T-cell (primary cell): ENCODE data around the gene OR4K5. TPM values are rescaled to one million over a fixed set of nuclear protein-coding genes. Genes with fewer than 3 reads are reported as not detected.

Experiments
- ATAC-seq, 4 experiments: fragments of 200-7000 bp in 3 of 4; fragments of 150-1000 bp in 1 of 4; cut with Tn5 transposase; replicated peaks in 1 of 4; 1 replicate in 3 of 4; 2 replicates in 1 of 4; pipeline ENCODE4 v1.10.0; 2021; ENCODE audit warnings: moderate library complexity in 3 of 4, mild to moderate bottlenecking in 2 of 4, moderate number of reproducible peaks in 1 of 4
- CTCF ChIA-PET, 2 donors: fragments of 300-600 bp; sonication (Branson Sonifier 250); formaldehyde crosslinking; loops; one replicate each; lab custom pipeline; 2022; ENCODE audit warnings: antibody characterized with exemption in 2 of 2; lab: Charles Lee
- POLR2A ChIA-PET, 2 donors: fragments of 300-600 bp; sonication (Branson Sonifier 250); formaldehyde crosslinking; loops; one replicate each; lab custom pipeline; 2022; ENCODE audit warnings: antibody characterized with exemption in 2 of 2; lab: Charles Lee
- DNase-seq, 35 experiments: peaks; one replicate each; pipeline versions ENCODE4 v3.0.0 to v3.0.0-alpha.2; 2013 to 2023
- H3K27ac ChIP-seq: one replicate; pipeline ENCODE4 v1.5.1; 2013; ENCODE audit warnings: low read length
- H3K27me3 ChIP-seq, 2 experiments: replicated peaks in 1 of 2; 1 replicate in 1 of 2; 2 replicates in 1 of 2; pipeline versions ENCODE4 v1.6.1 to v1.7.0; 2013; ENCODE audit warnings: low read length in 1 of 2, mixed read lengths in 1 of 2; ENCODE audit not compliant: control insufficient read depth in 2 of 2, insufficient read depth in 2 of 2; ENCODE audit errors: extremely low read depth in 1 of 2
- H3K36me3 ChIP-seq, 2 donors: 1 replicate in 1 of 2; 2 replicates in 1 of 2; pipeline versions ENCODE4 v1.6.1 to v1.7.0; 2013; ENCODE audit warnings: low read length in 1 of 2; ENCODE audit not compliant: control insufficient read depth in 2 of 2, insufficient read depth in 1 of 2; ENCODE audit errors: extremely low read depth in 1 of 2
- H3K4me1 ChIP-seq, 2 experiments: 1 replicate in 1 of 2; 2 replicates in 1 of 2; pipeline versions ENCODE4 v1.6.1 to v1.7.0; 2013; ENCODE audit warnings: low read length in 2 of 2, mixed read lengths in 1 of 2; ENCODE audit not compliant: insufficient read depth in 2 of 2, control insufficient read depth in 1 of 2; ENCODE audit errors: extremely low read depth in 1 of 2
- H3K4me3 ChIP-seq, 2 donors: 1 replicate in 1 of 2; 2 replicates in 1 of 2; pipeline versions ENCODE4 v1.5.1 to v1.7.0; 2013; ENCODE audit warnings: mild to moderate bottlenecking in 2 of 2, low read length in 1 of 2, moderate library complexity in 1 of 2; ENCODE audit not compliant: control insufficient read depth in 1 of 2; ENCODE audit errors: extremely low read depth in 1 of 2
- H3K9me3 ChIP-seq: 2 replicates; pipeline ENCODE4 v1.7.0; 2013
- H3K27ac Mint-ChIP-seq, 2 donors: one replicate each; pipeline ENCODE4 v1.8.0; 2020 to 2021; ENCODE audit warnings: mild to moderate bottlenecking in 2 of 2, mixed read lengths in 2 of 2
- H3K27me3 Mint-ChIP-seq, 2 donors: one replicate each; pipeline ENCODE4 v1.8.0; 2021 to 2022; ENCODE audit warnings: mixed read lengths in 2 of 2
- H3K36me3 Mint-ChIP-seq: one replicate; pipeline ENCODE4 v1.8.0; 2021; ENCODE audit warnings: mixed read lengths
- H3K4me1 Mint-ChIP-seq, 3 donors: one replicate each; pipeline ENCODE4 v1.8.0; 2020 to 2022; ENCODE audit warnings: mixed read lengths in 3 of 3, mild to moderate bottlenecking in 1 of 3
- H3K4me3 Mint-ChIP-seq, 3 donors: one replicate each; pipeline ENCODE4 v1.8.0; 2020 to 2022; ENCODE audit warnings: mild to moderate bottlenecking in 3 of 3, mixed read lengths in 3 of 3, moderate library complexity in 3 of 3
- H3K9me3 Mint-ChIP-seq, 3 donors: one replicate each; pipeline ENCODE4 v1.8.0; 2020 to 2022; ENCODE audit warnings: mixed read lengths in 3 of 3
- WGBS: methylation state at CpG from one replicate; pipeline ENCODE4 v1.1.5; 2013; ENCODE audit warnings: missing lambda C conversion rate; ENCODE audit not compliant: insufficient coverage; 5-methylcytosine and 5-hydroxymethylcytosine counted together
- total RNA-seq, 35 experiments: library from RNA in 6 of 35; stranded (reverse) in 6 of 35; fragments of 120-200 nt in 1 of 35; gene quantifications; one replicate each; pipeline versions ENCODE4 v1.2.1 to v1.2.4 and lab custom pipeline; 2013 to 2026

The OR4K5 gene
- not detected for total RNA-seq
- not detected for total RNA-seq (2013)
- total RNA-seq (lab: John Stamatoyannopoulos, UW): 0 reads per million in 29 experiments

- no peak for DNase-seq
- POLR2A ChIA-PET: no interaction called here
- H3K27me3 Mint-ChIP-seq: no peaks in the 10 kb centered on the region
- no peak within 1 kb of the TSS for H3K27ac ChIP-seq
- H3K4me3 Mint-ChIP-seq: no peak within 1 kb of the TSS
- H3K4me3 ChIP-seq: no peak within 1 kb of the TSS
- no peak for ATAC-seq
- H3K36me3 Mint-ChIP-seq: no peaks in the 10 kb centered on the region
- H3K4me1 Mint-ChIP-seq: no peaks in the 10 kb centered on the region
- H3K27ac Mint-ChIP-seq: no peak within 1 kb of the TSS
- CTCF ChIA-PET: no interaction called here
- H3K27me3 ChIP-seq: no peaks in the 10 kb centered on the region
- H3K4me1 ChIP-seq: no peaks in the 10 kb centered on the region
- no peaks in the 10 kb centered on the region for H3K9me3 ChIP-seq
- no peaks in the 10 kb centered on the region for H3K9me3 Mint-ChIP-seq
- H3K36me3 ChIP-seq: no peaks in the 10 kb centered on the region
These were observed at the start of gene OR4K5 for GRCh38 chr14:19920021-19920657. Gene OR4K5, plus strand, starts transcription at chr14:19920607. Its CDS starts 0 bp downstream, at chr14:19920607.

GRCh38 chr14:19873178-19873577, 47.2 kb upstream of the OR4K5 start:
- H3K9me3 Mint-ChIP-seq: no peaks in the 10 kb centered on the region
- H3K27me3 ChIP-seq: no peaks in the 10 kb centered on the region
- 31% methylated on average over 4 of the region's 6 CpGs for WGBS
- H3K4me1 Mint-ChIP-seq: peaks cover 0 to 1% (median 0%) of the 10 kb centered on the region in 3 donors
- H3K4me3 ChIP-seq: no peak overlapping the region
- H3K27ac ChIP-seq: no peak overlapping the region
- CTCF ChIA-PET: no interaction called here
- ATAC-seq (peak in 1 of 4 experiments; percentile 5), DNase-seq (no peak)
- H3K36me3 Mint-ChIP-seq: no peaks in the 10 kb centered on the region
- H3K4me3 Mint-ChIP-seq: no peak overlapping the region
- no peaks in the 10 kb centered on the region for H3K9me3 ChIP-seq
- no peaks in the 10 kb centered on the region for H3K4me1 ChIP-seq
- POLR2A ChIA-PET: no interaction called here
- peaks cover 0 to 1% of the 10 kb centered on the region in 2 donors for H3K27me3 Mint-ChIP-seq
- H3K27ac Mint-ChIP-seq: no peak overlapping the region
- H3K36me3 ChIP-seq: no peaks in the 10 kb centered on the region

- Histone ChIP-seq H3K4me1 (no peaks in the 10 kb centered on the region), H3K4me3 (no peak within 1 kb of the TSS), H3K36me3 (no peaks in the 10 kb centered on the region), H3K27ac (no peak within 1 kb of the TSS), H3K27me3 (no peaks in the 10 kb centered on the region), H3K9me3 (peaks cover 3% of the 10 kb centered on the region)
- no peaks in the 10 kb centered on the region for H3K36me3 Mint-ChIP-seq
- peaks cover 0 to 1% (median 0%) of the 10 kb centered on the region in 3 donors for H3K4me1 Mint-ChIP-seq
- ChIA-PET POLR2A (no interaction called here), CTCF (no interaction called here)
- 80% methylated on average over 1 of the region's 2 CpGs for WGBS
- H3K4me3 Mint-ChIP-seq: no peak within 1 kb of the TSS
- ATAC-seq (no peak), DNase-seq (no peak)
- peaks cover 0 to 2% (median 0%) of the 10 kb centered on the region in 3 donors for H3K9me3 Mint-ChIP-seq
- H3K27me3 Mint-ChIP-seq: peaks cover 0 to 1% of the 10 kb centered on the region in 2 donors
- H3K27ac Mint-ChIP-seq: no peak within 1 kb of the TSS
These were observed 45.6 kb upstream of the OR4K5 start, which contains the start of gene OR4K2 for GRCh38 chr14:19874842-19875241. Gene OR4K2, plus strand, starts transcription at chr14:19875142. Its CDS starts 1,126 bp downstream, at chr14:19876268.

GRCh38 chr14:19878029-19878642, 42.3 kb upstream of the OR4K5 start:
- no peaks in the 10 kb centered on the region for H3K27me3 ChIP-seq
- Mint-ChIP-seq H3K36me3 (no peaks in the 10 kb centered on the region), H3K4me3 (no peak overlapping the region), H3K27me3 (no peaks in the 10 kb centered on the region), H3K4me1 (no peaks in the 10 kb centered on the region), H3K27ac (no peak overlapping the region), H3K9me3 (peaks cover 0 to 2% (median 0%) of the 10 kb centered on the region in 3 donors)
- ChIA-PET CTCF (no interaction called here), POLR2A (no interaction called here)
- H3K4me1 ChIP-seq: no peaks in the 10 kb centered on the region
- ATAC-seq (no peak), DNase-seq (peak in 1 of 35 experiments; percentile 27)
- H3K9me3 ChIP-seq: peaks cover 3% of the 10 kb centered on the region
- H3K4me3 ChIP-seq: no peak overlapping the region
- no peak overlapping the region for H3K27ac ChIP-seq
- H3K36me3 ChIP-seq: no peaks in the 10 kb centered on the region

GRCh38 chr14:19895282-19895681, 25.1 kb upstream of the OR4K5 start:
- Mint-ChIP-seq H3K9me3 (peaks cover 24 to 49% (median 43%) of the 10 kb centered on the region in 3 donors), H3K4me3 (no peak overlapping the region)
- POLR2A ChIA-PET: no interaction called here

GRCh38 chr14:19900999-19901398, 19.4 kb upstream of the OR4K5 start:
- no peak for ATAC-seq
- H3K4me1 ChIP-seq: no peaks in the 10 kb centered on the region
- DNase-seq: no peak
- POLR2A ChIA-PET: no interaction called here
- Mint-ChIP-seq H3K4me1 (no peaks in the 10 kb centered on the region), H3K36me3 (no peaks in the 10 kb centered on the region), H3K9me3 (peaks cover 16 to 46% (median 22%) of the 10 kb centered on the region in 3 donors), H3K27me3 (no peaks in the 10 kb centered on the region), H3K4me3 (no peak overlapping the region), H3K27ac (no peak overlapping the region)
- CTCF ChIA-PET: no interaction called here
- no peak overlapping the region for H3K4me3 ChIP-seq
- H3K27me3 ChIP-seq: no peaks in the 10 kb centered on the region
- H3K27ac ChIP-seq: no peak overlapping the region
- H3K36me3 ChIP-seq: no peaks in the 10 kb centered on the region
- peaks cover 9% of the 10 kb centered on the region for H3K9me3 ChIP-seq
- 69% methylated on average over 3 of the region's 3 CpGs for WGBS

More at GRCh38 chr14:19895282-19895681, 25.1 kb upstream of the OR4K5 start:
- H3K27me3 Mint-ChIP-seq: peaks cover 0 to 8% of the 10 kb centered on the region in 2 donors
- H3K27ac ChIP-seq: no peak overlapping the region
- ATAC-seq: no peak
- no peak overlapping the region for H3K27ac Mint-ChIP-seq
- DNase-seq: no peak
- H3K36me3 Mint-ChIP-seq: no peaks in the 10 kb centered on the region
- H3K4me1 ChIP-seq: no peaks in the 10 kb centered on the region
- WGBS: 17% methylated on average over 1 of the region's 2 CpGs
- CTCF ChIA-PET: no interaction called here
- H3K36me3 ChIP-seq: no peaks in the 10 kb centered on the region
- no peaks in the 10 kb centered on the region for H3K4me1 Mint-ChIP-seq
- H3K27me3 ChIP-seq: peaks cover 0 to 9% of the 10 kb centered on the region in 2 experiments
- H3K9me3 ChIP-seq: peaks cover 7% of the 10 kb centered on the region
- no peak overlapping the region for H3K4me3 ChIP-seq
